HCT116 (cell line): ENCODE data around the gene USP30. TPM values are rescaled to one million over a fixed set of nuclear protein-coding genes. Genes with fewer than 3 reads are reported as not detected.

Experiments
- ATAC-seq: fragments of 200-7000 bp; cut with Tn5 transposase; 2 replicates; pipeline ENCODE4 v1.9.1; 2020; ENCODE audit warnings: mild to moderate bottlenecking, moderate library complexity
- BruUV-seq: library from RNA; stranded (reverse); fragments of 400-500 nt; replicated peaks from 2 replicates; lab custom pipeline; 2021; lab: Mats Ljungman, UMichigan
- CTCF ChIA-PET: fragments of 300-600 bp; sonication (Branson Sonifier 250); formaldehyde crosslinking; loops from one replicate; lab custom pipeline; 2021; ENCODE audit warnings: antibody characterized with exemption; lab: Charles Lee
- POLR2A ChIA-PET: fragments of 300-600, 350-600 bp; sonication (Branson Sonifier 250); formaldehyde crosslinking; loops from one replicate; lab custom pipeline; 2021; ENCODE audit warnings: antibody characterized with exemption; lab: Charles Lee
- RAD21 ChIA-PET, 2 experiments: fragments of 300-600 bp; sonication (Branson Sonifier 250); formaldehyde crosslinking; loops; one replicate each; lab custom pipeline; 2023; ENCODE audit warnings: low total read pairs in 2 of 2; ENCODE audit not compliant: uncharacterized antibody in 2 of 2, unreplicated experiment in 2 of 2, low non-redundant PET in 1 of 2; lab: Charles Lee
- DNase-seq: peaks from one replicate; pipeline ENCODE4 v3.0.0-alpha.2; 2010; ENCODE audit warnings: low read depth, low spot score
- H2AFZ ChIP-seq: fragments of 200-600 bp; shearing (Covaris generic), sonication (generic); 2 replicates; pipeline ENCODE4 v1.6.1; 2017; ENCODE audit warnings: low read depth, mixed run types, mixed read lengths, antibody characterized with exemption, low read length; ENCODE audit not compliant: poor library complexity, severe bottlenecking
- H3K27ac ChIP-seq: 2 replicates; pipeline ENCODE4 v1.5.1; 2012; ENCODE audit warnings: low read depth, low read length
- H3K27me3 ChIP-seq: fragments of 200-600 bp; sonication (generic); 2 replicates; pipeline ENCODE4 v1.6.1; 2016; ENCODE audit warnings: mixed run types, low read length, mixed read lengths; ENCODE audit not compliant: insufficient read depth
- H3K36me3 ChIP-seq, 2 experiments: fragments of 200-500 bp in 1 of 2; fragments of 200-600 bp in 1 of 2; sonication (Bioruptor generic) in 1 of 2; sonication (generic) in 1 of 2; 2 replicates each; pipeline versions ENCODE4 v1.5.1 to v1.6.1; 2014 to 2016; ENCODE audit warnings: low read length in 2 of 2, inconsistent platforms in 1 of 2, mixed read lengths in 1 of 2, mixed run types in 1 of 2; ENCODE audit not compliant: insufficient read depth in 2 of 2, control insufficient read depth in 1 of 2
- H3K4me1 ChIP-seq, 2 experiments: fragments of 200-600 bp in 1 of 2; sonication (generic) in 1 of 2; 2 replicates each; pipeline versions ENCODE4 v1.5.1 to v1.6.1; 2012 to 2017; ENCODE audit warnings: low read length in 2 of 2, inconsistent platforms in 1 of 2, mild to moderate bottlenecking in 1 of 2, mixed read lengths in 1 of 2, mixed run types in 1 of 2, moderate library complexity in 1 of 2; ENCODE audit not compliant: insufficient read depth in 2 of 2, control insufficient read depth in 1 of 2
- H3K4me2 ChIP-seq: fragments of 200-600 bp; sonication (generic); 2 replicates; pipeline ENCODE4 v1.6.1; 2017; ENCODE audit warnings: mixed run types, low read length, mixed read lengths
- H3K4me3 ChIP-seq, 2 experiments: fragments of 200-600 bp in 1 of 2; sonication (generic) in 1 of 2; replicated peaks in 1 of 2; 2 replicates each; pipeline ENCODE4 v1.5.1; 2011 to 2016; ENCODE audit warnings: low read length in 2 of 2, control low read depth in 1 of 2, low read depth in 1 of 2, mild to moderate bottlenecking in 1 of 2, mixed read lengths in 1 of 2, mixed run types in 1 of 2
- H3K79me2 ChIP-seq: fragments of 200-600 bp; sonication (generic); 2 replicates; pipeline ENCODE4 v1.6.1; 2017; ENCODE audit warnings: mild to moderate bottlenecking, mixed run types, low read length, moderate library complexity, mixed read lengths; ENCODE audit not compliant: insufficient read depth
- H3K9ac ChIP-seq: fragments of 200-600 bp; sonication (generic); 2 replicates; pipeline ENCODE4 v1.6.1; 2016; ENCODE audit warnings: low read length, mixed read lengths
- H3K9me2 ChIP-seq: fragments of 200-600 bp; sonication (generic), shearing (Covaris generic); 2 replicates; pipeline ENCODE4 v1.6.1; 2017; ENCODE audit warnings: mixed run types, mild to moderate bottlenecking, moderate library complexity; ENCODE audit not compliant: insufficient read depth
- H3K9me3 ChIP-seq, 2 experiments: fragments of 200-500 bp in 1 of 2; fragments of 200-600 bp in 1 of 2; sonication (Bioruptor generic) in 1 of 2; sonication (generic) in 1 of 2; 2 replicates each; pipeline ENCODE4 v1.6.1; 2014 to 2017; ENCODE audit warnings: low read length in 2 of 2, mixed read lengths in 2 of 2, inconsistent platforms in 1 of 2, low read depth in 1 of 2, mild to moderate bottlenecking in 1 of 2, mixed run types in 1 of 2, moderate library complexity in 1 of 2; ENCODE audit not compliant: control insufficient read depth in 1 of 2, insufficient read depth in 1 of 2
- H4K20me1 ChIP-seq: fragments of 200-600 bp; sonication (generic), shearing (Covaris generic); 2 replicates; pipeline ENCODE4 v1.6.1; 2017; ENCODE audit warnings: mixed run types, mild to moderate bottlenecking, moderate library complexity; ENCODE audit not compliant: insufficient read depth
- CBX3 ChIP-seq: IDR thresholded peaks from 2 replicates; pipeline ENCODE4 v1.6.1; 2012; ENCODE audit warnings: low read depth
- CEBPB ChIP-seq: IDR thresholded peaks from 2 replicates; pipeline ENCODE4 v1.6.1; 2012; ENCODE audit warnings: low read depth
- EGR1 ChIP-seq: IDR thresholded peaks from 2 replicates; pipeline ENCODE4 v1.6.1; 2012; ENCODE audit warnings: low read depth
- JUND ChIP-seq: IDR thresholded peaks from 2 replicates; pipeline ENCODE4 v1.6.1; 2012
- SP1 ChIP-seq: IDR thresholded peaks from 2 replicates; pipeline ENCODE4 v1.6.1; 2012; ENCODE audit warnings: low read depth
- TCF7L2 ChIP-seq: IDR thresholded peaks from 2 replicates; pipeline ENCODE4 v1.7.0; 2011; ENCODE audit warnings: borderline replicate concordance, inconsistent platforms; ENCODE audit not compliant: insufficient read depth, insufficient read length; ENCODE audit errors: extremely low read depth
- YY1 ChIP-seq: IDR thresholded peaks from 2 replicates; pipeline ENCODE4 v1.6.1; 2011; ENCODE audit warnings: low read length, low read depth, moderate library complexity, mild to moderate bottlenecking; ENCODE audit not compliant: insufficient replicate concordance; ENCODE audit errors: extremely low read depth
- intact Hi-C: fragments of 100-400 bp; cut with micrococcal nuclease; formaldehyde crosslinking; loops from 2 replicates; pipeline ENCODE4 v1.10.0; 2022
- total RNA-seq: library from RNA; stranded (reverse); gene quantifications from one replicate; pipeline ENCODE4 v1.2.1, GENCODE V29; 2021; ENCODE audit not compliant: unreplicated experiment
- TF ChIP-seq, protein P1 (sequence below): IDR thresholded peaks from 2 replicates; pipeline ENCODE4 v1.6.1; 2012
- TF ChIP-seq, protein P2 (sequence below), 3 experiments: fragments of 200-600 bp in 1 of 3; sonication (generic) in 1 of 3; IDR thresholded peaks in 2 of 3; conservative IDR thresholded peaks in 1 of 3; 2 replicates each; pipeline ENCODE4 v1.5.1; 2012 to 2017; ENCODE audit warnings: low read depth in 2 of 3, low read length in 2 of 3, antibody characterized with exemption in 1 of 3, borderline replicate concordance in 1 of 3, control low read depth in 1 of 3, mild to moderate bottlenecking in 1 of 3, mixed read lengths in 1 of 3, mixed run types in 1 of 3, moderate library complexity in 1 of 3; ENCODE audit not compliant: insufficient read depth in 1 of 3

Gene USP30
- total RNA-seq, 1 experiment from 2014 or later: 9.2 TPM

GRCh38 chr12:109115758-109116610 is 63.6 kb downstream of the USP30 start, which contains the start of gene ACACB:
Gene ACACB, plus strand, starts transcription at chr12:109116587. Its CDS starts 22,819 bp downstream, at chr12:109139406.
- H3K9me3 ChIP-seq: no peaks in the 10 kb centered on the region
- no peak within 1 kb of the TSS for H3K9ac ChIP-seq
- DNase-seq (no peak), ATAC-seq (no peak)
- H3K9me2 ChIP-seq: no peaks in the 10 kb centered on the region
- RAD21 ChIA-PET: no interaction called here
- POLR2A ChIA-PET: interaction anchor here (0.7 kb wide), 1 partner anchor 269 kb away, joined by 5 read pairs; no protein-coding TSS in a partner anchor
- H2AFZ ChIP-seq: no peak within 1 kb of the TSS
- H3K27me3 ChIP-seq: no peaks in the 10 kb centered on the region
- no peak within 1 kb of the TSS for H3K4me3 ChIP-seq
- CTCF ChIA-PET: no interaction called here
- H4K20me1 ChIP-seq: no peaks in the 10 kb centered on the region
- no peaks in the 10 kb centered on the region for H3K36me3 ChIP-seq
- H3K4me2 ChIP-seq: no peak within 1 kb of the TSS
- TF ChIP-seq SP1 (no peak), EGR1 (no peak), TCF7L2 (no peak), YY1 (no peak), JUND (no peak), CEBPB (no peak), CBX3 (no peak)
- TF ChIP-seq, all 23 proteins: peak for 0
- no peaks in the 10 kb centered on the region for H3K4me1 ChIP-seq
- intact Hi-C loops: no loop called here
- no TSS peak for BruUV-seq
- H3K79me2 ChIP-seq: no peaks in the 10 kb centered on the region
- no peak within 1 kb of the TSS for H3K27ac ChIP-seq

DNA sequence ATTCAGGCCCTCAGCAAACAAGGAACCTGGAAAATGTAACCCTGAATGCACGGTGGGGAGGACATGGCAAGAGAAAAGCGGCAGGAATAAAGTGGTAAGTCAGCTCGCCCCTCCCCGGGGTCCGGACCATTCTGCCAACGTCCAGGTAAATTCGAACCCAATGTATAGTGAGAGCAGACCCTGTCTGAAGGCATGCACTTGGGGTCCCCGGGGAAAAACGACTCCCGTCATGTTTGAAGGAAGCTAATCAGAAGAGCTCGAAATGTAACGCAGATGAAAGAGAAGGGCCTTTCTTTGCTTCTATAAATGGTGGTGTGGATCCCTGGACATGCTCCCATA is 64.2 kb downstream of the USP30 start:
- no peak overlapping the region for H2AFZ ChIP-seq
- intact Hi-C loops: no loop called here
- no peak overlapping the region for H3K9ac ChIP-seq
- no peaks in the 10 kb centered on the region for H3K36me3 ChIP-seq
- BruUV-seq: no TSS peak
- no peak overlapping the region for H3K27ac ChIP-seq
- no peak for ATAC-seq
- no peak overlapping the region for H3K4me3 ChIP-seq
- ChIA-PET CTCF (no interaction called here), POLR2A (interaction anchor here (0.7 kb wide), 1 partner anchor 269 kb away, joined by 5 read pairs; no protein-coding TSS in a partner anchor), RAD21 (no interaction called here)
- H3K4me1 ChIP-seq: no peaks in the 10 kb centered on the region
- no peak for TF ChIP-seq SP1
- TF ChIP-seq, protein P1, sequence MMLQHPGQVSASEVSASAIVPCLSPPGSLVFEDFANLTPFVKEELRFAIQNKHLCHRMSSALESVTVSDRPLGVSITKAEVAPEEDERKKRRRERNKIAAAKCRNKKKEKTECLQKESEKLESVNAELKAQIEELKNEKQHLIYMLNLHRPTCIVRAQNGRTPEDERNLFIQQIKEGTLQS: no peak
- TF ChIP-seq, protein P2, sequence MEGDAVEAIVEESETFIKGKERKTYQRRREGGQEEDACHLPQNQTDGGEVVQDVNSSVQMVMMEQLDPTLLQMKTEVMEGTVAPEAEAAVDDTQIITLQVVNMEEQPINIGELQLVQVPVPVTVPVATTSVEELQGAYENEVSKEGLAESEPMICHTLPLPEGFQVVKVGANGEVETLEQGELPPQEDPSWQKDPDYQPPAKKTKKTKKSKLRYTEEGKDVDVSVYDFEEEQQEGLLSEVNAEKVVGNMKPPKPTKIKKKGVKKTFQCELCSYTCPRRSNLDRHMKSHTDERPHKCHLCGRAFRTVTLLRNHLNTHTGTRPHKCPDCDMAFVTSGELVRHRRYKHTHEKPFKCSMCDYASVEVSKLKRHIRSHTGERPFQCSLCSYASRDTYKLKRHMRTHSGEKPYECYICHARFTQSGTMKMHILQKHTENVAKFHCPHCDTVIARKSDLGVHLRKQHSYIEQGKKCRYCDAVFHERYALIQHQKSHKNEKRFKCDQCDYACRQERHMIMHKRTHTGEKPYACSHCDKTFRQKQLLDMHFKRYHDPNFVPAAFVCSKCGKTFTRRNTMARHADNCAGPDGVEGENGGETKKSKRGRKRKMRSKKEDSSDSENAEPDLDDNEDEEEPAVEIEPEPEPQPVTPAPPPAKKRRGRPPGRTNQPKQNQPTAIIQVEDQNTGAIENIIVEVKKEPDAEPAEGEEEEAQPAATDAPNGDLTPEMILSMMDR (IDR thresholded peaks at IDR 0.05 in 2 of 3, conservative IDR thresholded peaks at IDR 0.05 in 1 of 3; ENCODE audit: borderline replicate concordance in 1 of 3, insufficient read depth in 1 of 3, low read depth in 2 of 3, low read length in 2 of 3): no peak
- H3K79me2 ChIP-seq: no peaks in the 10 kb centered on the region
- no peaks in the 10 kb centered on the region for H3K9me3 ChIP-seq
- H3K4me2 ChIP-seq: no peak overlapping the region
- H4K20me1 ChIP-seq: no peaks in the 10 kb centered on the region
- no peaks in the 10 kb centered on the region for H3K27me3 ChIP-seq
- no peaks in the 10 kb centered on the region for H3K9me2 ChIP-seq
- no peak for DNase-seq
